ENCODE data around the gene VPS9D1.

VPS9D1 gene

DNA sequence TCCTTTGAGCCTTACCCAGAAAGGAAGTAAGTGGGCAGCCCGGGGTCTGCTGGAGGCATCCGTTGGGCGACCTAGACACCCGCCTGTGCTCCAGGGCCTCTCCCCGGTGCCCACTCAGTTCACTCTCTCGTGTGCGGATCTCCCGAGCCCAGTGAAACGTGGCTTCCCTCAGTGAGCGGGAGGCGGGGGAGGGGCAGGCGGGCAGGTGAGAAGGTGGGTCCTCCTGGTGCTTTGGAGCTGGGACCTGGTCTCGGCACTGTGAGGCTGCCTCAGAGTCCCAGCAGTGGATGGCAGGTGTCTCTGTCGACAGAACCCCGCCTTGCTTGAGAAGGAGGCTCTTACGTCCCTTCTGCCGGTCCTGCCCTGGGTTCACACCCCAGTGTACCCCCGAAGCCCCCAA is 8.6 kb upstream of the VPS9D1 start:
- H3K4me3 ChIP-seq (replicated peaks in 1 of 2; ENCODE audit: low read depth in 2 of 2, low read length in 2 of 2): no peak overlapping the region
- TF ChIP-seq CTCF (IDR thresholded peaks at IDR 0.05; ENCODE audit: low read depth, low read length): no peak
- DNase-seq (ENCODE audit: low read depth in 2 of 2): no peak

- no peak overlapping the region for H3K4me3 ChIP-seq (replicated peaks in 1 of 2; ENCODE audit: low read depth in 2 of 2, low read length in 2 of 2)
- no peak for DNase-seq (ENCODE audit: low read depth in 2 of 2)
- no peak for TF ChIP-seq CTCF (IDR thresholded peaks at IDR 0.05; ENCODE audit: low read depth, low read length)
Observed at GRCh38 chr16:89727406-89728120, 6.9 kb upstream of the VPS9D1 start.

GRCh38 chr16:89723279-89724250 is 2.9 kb upstream of the VPS9D1 start:
- no peak for TF ChIP-seq CTCF (IDR thresholded peaks at IDR 0.05; ENCODE audit: low read depth, low read length)
- peak in 1 of 2 donors; percentile 47 for DNase-seq (ENCODE audit: low read depth in 2 of 2)

GRCh38 chr16:89722392-89723278 is 1.9 kb upstream of the VPS9D1 start:
- H3K4me3 ChIP-seq (replicated peaks in 1 of 2; ENCODE audit: low read depth in 2 of 2, low read length in 2 of 2): peak overlapping the region; percentile 73 to 76
- no peak for TF ChIP-seq CTCF (IDR thresholded peaks at IDR 0.05; ENCODE audit: low read depth, low read length)
- DNase-seq (ENCODE audit: low read depth in 2 of 2): peak; percentile 64 to 70

More at GRCh38 chr16:89723279-89724250, 2.9 kb upstream of the VPS9D1 start:
- peak overlapping the region in 1 of 2 donors; percentile 76 for H3K4me3 ChIP-seq (replicated peaks in 1 of 2; ENCODE audit: low read depth in 2 of 2, low read length in 2 of 2)

- H3K4me3 ChIP-seq (replicated peaks in 1 of 2; ENCODE audit: low read depth in 2 of 2, low read length in 2 of 2): peak overlapping the region; percentile 73 to 76
- no peak for TF ChIP-seq CTCF (IDR thresholded peaks at IDR 0.05; ENCODE audit: low read depth, low read length)
- peak; percentile 55 to 76 for DNase-seq (ENCODE audit: low read depth in 2 of 2)
Observed at GRCh38 chr16:89721546-89722391, 1.1 kb upstream of the VPS9D1 start.

DNA sequence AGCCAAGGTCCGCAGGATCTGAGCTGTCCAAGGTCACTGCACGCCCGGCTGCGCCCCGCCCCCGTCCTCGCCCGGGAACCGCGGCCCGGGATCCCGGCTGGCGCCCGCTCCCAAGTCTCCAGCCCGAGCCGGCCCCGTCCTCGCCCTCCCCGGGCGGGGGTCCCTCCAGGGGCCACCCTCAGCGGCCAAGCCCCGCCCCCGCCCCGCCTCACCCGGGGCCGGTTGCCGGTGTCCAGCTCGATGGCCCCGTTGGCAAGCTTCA is 216 bp downstream of the VPS9D1 start:
- no peak for TF ChIP-seq CTCF (IDR thresholded peaks at IDR 0.05; ENCODE audit: low read depth, low read length)
- DNase-seq (ENCODE audit: low read depth in 2 of 2): no peak
- peak overlapping the region; percentile 73 to 76 for H3K4me3 ChIP-seq (replicated peaks in 1 of 2; ENCODE audit: low read depth in 2 of 2, low read length in 2 of 2)

Data from cardiac fibroblast (primary cell).